NCI-H524 treated with DMSO at 0.1 percent for 48 hours (cell line): ENCODE measurements around the gene INPP5D.
"Not testable (repeated sequence)": the region's sequence is repeated elsewhere in the genome, so short reads cannot be mapped to it uniquely, and the experiment has no call there.

ENCODE experiments used
- DNase-seq: peaks from one replicate; lab custom pipeline; 2025; lab: John Stamatoyannopoulos, UW

INPP5D gene

GRCh38 chr2:233118648-233119000, 58.5 kb downstream of the INPP5D start:
- DNase-seq: no peak

DNA sequence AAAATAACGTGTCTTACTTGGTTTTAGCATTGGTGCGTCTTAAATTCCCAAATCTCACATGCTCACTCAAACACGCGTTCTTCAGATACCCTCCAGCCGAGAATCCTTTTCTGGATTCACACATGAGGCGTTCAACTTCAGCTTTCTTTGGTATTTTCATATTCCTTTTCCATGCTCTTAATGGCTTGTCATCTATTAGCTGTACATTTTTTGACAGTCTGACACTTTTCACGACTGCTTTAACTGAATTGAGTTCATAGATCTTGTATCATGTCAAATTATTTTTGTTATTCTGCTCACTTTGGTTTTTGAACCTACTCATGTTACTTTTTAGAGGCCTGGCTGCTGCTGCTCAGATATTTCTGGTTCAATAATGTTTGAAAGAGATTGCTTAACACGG, 59.0 kb downstream of the INPP5D start:
- DNase-seq: no peak

- no peak for DNase-seq
Observed at GRCh38 chr2:233119806-233120205, 59.7 kb downstream of the INPP5D start.

GRCh38 chr2:233120459-233120858, 60.3 kb downstream of the INPP5D start:
- no peak for DNase-seq

DNA sequence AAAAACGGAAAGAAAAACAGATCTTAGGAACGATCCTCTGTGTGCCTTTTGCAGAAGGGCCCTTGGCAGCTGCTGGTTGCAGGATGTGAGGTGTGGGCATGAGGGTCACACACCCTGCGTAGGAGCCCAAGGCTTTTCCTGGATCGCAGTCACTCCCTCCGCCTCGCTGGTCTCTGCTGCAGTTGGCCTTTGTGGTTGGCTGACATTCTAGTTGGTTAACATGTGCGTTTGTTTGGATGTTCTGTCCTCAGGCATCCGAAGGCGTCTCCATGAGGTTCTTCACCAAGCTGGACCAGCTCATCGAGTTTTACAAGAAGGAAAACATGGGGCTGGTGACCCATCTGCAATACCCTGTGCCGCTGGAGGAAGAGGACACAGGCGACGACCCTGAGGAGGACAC, 61.7 kb downstream of the INPP5D start:
- no peak for DNase-seq

GRCh38 chr2:233122541-233122940, 62.4 kb downstream of the INPP5D start:
- DNase-seq: no peak

- not testable (repeated sequence) for DNase-seq
Observed at GRCh38 chr2:233123576-233123975, 63.4 kb downstream of the INPP5D start.

DNA sequence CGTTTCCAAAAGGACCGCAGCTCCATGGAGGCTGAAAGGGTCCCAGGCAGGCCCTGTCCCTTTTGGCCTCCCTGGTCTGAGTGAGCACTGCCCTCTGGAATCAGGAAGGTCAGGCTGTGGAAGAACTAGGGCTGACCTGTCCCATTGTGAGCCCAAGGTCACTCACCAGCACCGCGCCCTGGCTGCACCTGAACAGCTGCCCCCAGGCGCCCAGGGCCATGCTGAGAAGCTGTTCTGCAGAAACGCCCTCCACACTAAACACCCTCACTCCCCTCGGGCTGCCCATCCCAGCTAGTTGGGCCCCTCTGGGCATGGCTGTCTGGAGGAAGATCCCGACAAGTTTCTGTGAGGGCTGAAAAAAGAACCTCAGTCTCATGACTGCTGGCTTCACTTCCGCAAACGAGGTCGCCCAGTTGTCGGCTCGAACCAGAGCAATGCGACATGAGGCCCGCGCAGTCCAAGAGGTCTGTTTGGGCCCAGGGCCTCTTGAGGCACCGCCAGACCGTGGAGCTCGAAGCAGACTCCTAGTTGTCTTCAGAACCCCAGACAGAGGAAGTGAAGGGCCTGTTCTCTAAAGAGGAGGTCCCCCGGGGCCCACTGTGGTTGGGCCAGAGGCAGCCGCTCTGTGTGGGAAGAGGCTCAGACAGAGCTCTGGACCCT, 64.4 kb downstream of the INPP5D start:
- DNase-seq: no peak

DNA sequence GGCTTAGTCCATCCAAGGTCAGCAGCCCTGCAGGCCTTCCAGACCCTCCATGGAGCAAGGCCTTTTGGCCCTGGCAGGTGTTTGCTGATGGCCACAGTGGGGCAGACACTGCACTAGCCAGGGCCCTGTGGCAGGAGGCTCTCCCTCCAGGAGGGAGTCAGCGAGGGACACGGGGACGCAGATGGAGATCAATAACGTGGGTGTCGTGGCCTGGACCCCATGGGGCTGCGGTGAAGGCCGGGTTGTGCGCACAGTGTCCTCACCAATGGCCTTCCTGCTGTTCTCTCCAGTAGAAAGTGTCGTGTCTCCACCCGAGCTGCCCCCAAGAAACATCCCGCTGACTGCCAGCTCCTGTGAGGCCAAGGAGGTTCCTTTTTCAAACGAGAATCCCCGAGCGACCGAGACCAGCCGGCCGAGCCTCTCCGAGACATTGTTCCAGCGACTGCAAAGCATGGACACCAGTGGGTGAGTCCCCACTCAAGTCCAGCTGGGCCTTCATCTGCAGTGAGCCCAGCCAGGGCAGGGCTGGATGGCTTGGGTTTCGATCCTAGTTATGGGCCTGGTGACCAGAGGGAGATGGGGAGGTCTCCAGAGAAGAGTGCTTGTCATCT, 65.4 kb downstream of the INPP5D start:
- no peak for DNase-seq

- DNase-seq: no peak
Observed at GRCh38 chr2:233129351-233129978, 69.3 kb downstream of the INPP5D start.

DNA sequence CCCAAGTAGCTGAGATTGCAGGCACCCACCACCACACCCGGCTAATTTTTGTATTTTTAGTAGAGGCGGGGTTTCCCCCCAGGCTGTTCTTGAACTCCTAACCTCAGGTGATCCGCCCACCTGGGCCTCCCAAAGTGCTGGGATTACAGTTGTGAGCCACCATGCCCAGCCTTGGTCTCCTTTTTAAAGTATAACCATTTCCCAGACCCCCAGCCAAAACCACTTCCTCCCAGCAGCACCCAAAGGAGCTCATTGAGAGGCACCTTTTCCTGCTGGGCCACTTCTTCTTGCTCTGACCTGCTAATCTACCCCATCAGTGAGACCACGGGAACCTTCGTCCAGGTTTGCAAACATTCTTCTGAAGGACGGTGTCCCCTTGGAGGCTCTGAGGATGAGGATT, 69.9 kb downstream of the INPP5D start:
- no peak for DNase-seq

DNA sequence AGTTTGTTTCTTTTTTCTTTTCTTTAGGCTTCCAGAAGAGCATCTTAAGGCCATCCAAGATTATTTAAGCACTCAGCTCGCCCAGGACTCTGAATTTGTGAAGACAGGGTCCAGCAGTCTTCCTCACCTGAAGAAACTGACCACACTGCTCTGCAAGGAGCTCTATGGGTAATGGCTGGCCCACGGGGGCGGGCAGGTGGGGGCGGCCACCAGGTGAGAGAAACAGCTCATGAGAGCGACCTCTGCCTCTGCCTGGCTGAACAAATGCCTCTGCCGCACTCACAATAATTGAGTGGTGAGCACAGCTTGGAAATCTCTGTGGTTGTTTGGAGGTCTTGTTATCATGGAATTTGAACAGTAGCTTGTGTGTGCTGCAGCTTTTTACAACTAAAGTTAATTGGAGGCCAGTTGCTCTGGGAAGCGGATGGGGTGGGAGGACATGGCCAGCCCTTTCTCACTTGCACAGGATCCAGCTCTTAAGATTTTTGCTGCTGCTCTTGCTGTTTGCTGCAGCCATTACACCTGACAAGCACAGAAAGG, 70.4 kb downstream of the INPP5D start:
- DNase-seq: no peak

DNA sequence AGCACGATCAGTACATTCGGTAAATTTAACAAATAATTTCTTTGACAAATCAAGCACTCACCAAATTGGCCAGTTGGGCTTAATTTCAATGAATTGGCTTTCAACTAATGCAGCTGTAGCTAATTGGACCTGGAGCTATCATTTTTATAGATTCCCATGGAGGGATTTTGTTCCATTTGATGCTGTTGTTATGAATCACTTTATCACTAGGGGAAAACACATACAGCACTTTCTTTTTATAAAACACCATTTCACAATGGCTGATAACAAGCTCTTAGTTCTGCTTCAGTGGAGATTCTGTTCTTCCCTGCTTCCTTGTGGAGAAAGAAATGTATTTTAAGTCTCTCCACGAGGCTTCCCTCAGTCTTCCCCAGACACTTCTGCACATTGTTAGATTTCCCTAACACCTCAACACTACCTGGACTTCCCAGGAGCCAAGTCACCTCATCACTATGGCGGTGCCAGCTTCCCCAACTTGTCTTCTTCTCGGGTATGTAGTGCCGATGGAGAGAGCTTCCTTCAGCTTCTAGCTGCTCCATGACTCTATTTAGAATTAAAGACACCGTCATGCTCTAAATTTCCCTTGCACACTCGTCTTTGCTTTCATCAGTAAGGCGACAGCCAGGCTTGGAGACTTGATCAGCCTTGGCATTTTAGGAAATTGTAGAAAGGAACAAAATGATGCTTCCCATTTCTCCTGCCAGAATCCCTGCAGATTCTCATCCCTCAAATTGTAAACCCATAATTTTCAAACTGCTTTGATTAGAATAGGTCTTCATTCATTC, 72.0 kb downstream of the INPP5D start:
- no peak for DNase-seq

GRCh38 chr2:233133239-233133638, 73.1 kb downstream of the INPP5D start:
- DNase-seq: no peak

DNA sequence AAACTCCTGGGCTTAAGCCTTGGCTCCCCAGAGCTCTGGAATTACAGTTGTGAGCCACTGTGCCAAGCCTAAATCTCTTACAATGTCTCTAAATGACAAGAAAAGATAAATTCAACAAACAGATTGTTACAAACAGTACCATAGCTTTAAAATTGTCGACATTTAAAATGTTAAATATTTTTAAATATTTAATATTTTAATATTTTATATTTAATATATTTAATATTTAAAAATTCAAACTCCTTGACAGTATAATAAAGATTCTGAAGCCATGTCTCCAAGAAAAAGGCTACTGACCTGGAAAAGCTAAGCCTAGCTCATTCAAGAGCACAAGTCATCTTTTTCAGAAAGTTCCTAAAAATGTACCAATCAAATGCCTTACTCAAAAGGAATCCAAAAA, 75.3 kb downstream of the INPP5D start:
- DNase-seq: no peak

DNA sequence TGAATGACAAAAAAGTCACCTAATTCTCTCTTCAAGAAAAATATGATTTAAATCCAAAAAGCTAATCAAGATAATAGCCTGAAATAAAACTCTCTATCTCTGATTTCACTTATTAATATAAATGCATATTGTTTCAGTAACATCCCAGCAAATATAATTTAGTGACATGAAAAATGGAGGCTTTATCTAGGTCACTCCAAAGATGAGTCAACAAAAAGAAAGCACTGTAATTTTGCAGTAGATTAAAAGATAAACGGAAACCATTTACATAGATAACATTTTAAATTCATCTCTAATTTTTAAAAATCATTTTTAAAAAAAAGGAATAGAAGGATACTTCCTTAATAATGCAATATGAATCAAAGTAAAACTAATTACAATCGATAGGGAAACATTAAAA, 76.9 kb downstream of the INPP5D start:
- no peak for DNase-seq

GRCh38 chr2:233140077-233140585, 80.0 kb downstream of the INPP5D start:
- no peak for DNase-seq

- DNase-seq: no peak
Observed at GRCh38 chr2:233140978-233141377, 80.8 kb downstream of the INPP5D start.

DNA sequence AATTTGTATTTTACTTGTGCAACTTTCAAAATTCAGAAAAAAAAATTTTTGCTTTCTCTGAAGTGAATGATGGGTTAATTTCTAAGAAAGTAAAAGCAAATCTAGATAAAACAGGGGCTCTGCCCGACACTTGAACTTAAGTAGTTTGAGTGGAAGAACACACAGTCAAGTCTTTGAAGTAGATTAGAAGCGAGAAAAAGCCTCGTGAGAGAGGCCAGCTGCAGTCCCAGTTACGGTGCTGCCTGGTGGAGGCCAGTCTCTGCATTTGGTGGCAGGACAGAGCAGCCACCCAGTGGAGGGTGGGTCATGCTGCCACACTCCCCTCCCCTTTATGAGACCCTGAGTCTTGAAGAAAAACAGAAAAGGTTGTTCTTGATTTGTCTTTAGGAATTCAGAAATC, 81.8 kb downstream of the INPP5D start:
- no peak for DNase-seq

GRCh38 chr2:233142355-233142897, 82.3 kb downstream of the INPP5D start:
- DNase-seq: no peak

GRCh38 chr2:233143700-233144331, 83.7 kb downstream of the INPP5D start:
- DNase-seq: no peak

GRCh38 chr2:233145726-233146125, 85.6 kb downstream of the INPP5D start:
- no peak for DNase-seq
